Endodermal cell (in vitro differentiated cells): ENCODE results near the gene RBM47. TPM values are rescaled to one million over a fixed set of nuclear protein-coding genes. Genes with fewer than 3 reads are reported as not detected.
"Not testable (repeated sequence)": the region's sequence is repeated elsewhere in the genome, so short reads cannot be mapped to it uniquely, and the experiment has no call there.

Experiments used
- DNase-seq: peaks from one replicate; pipeline ENCODE4 v3.0.0-alpha.2; 2017
- H3K27ac ChIP-seq: 2 replicates; pipeline ENCODE4 v1.5.1; 2013; ENCODE audit warnings: mild to moderate bottlenecking, low read depth, low read length, moderate library complexity
- H3K27me3 ChIP-seq: 2 replicates; pipeline ENCODE4 v1.6.1; 2013; ENCODE audit warnings: mild to moderate bottlenecking, low read length, moderate library complexity; ENCODE audit not compliant: insufficient read depth, control insufficient read depth, poor library complexity, severe bottlenecking
- H3K36me3 ChIP-seq: 2 replicates; pipeline ENCODE4 v1.7.0; 2013; ENCODE audit warnings: mild to moderate bottlenecking, low read length, moderate library complexity; ENCODE audit not compliant: control insufficient read depth, insufficient read depth
- H3K4me1 ChIP-seq: one replicate; pipeline ENCODE4 v1.7.0; 2013; ENCODE audit warnings: low read length; ENCODE audit not compliant: control insufficient read depth, insufficient read depth
- H3K4me3 ChIP-seq: 2 replicates; pipeline ENCODE4 v1.5.1; 2013; ENCODE audit warnings: mild to moderate bottlenecking, low read length, moderate library complexity
- H3K9ac ChIP-seq: 2 replicates; pipeline ENCODE4 v1.6.1; 2013; ENCODE audit warnings: mild to moderate bottlenecking, low read length, moderate library complexity; ENCODE audit not compliant: poor library complexity, severe bottlenecking; ENCODE audit errors: extremely low read depth
- H3K9me3 ChIP-seq: 2 replicates; pipeline ENCODE4 v1.6.1; 2013; ENCODE audit warnings: mild to moderate bottlenecking, low read length, moderate library complexity; ENCODE audit not compliant: control insufficient read depth
- H3K27ac Mint-ChIP-seq: 2 replicates; pipeline ENCODE4 v1.8.0; 2020; ENCODE audit warnings: mixed read lengths
- H3K27me3 Mint-ChIP-seq: 2 replicates; pipeline ENCODE4 v1.8.0; 2021; ENCODE audit warnings: mild to moderate bottlenecking, mixed read lengths; ENCODE audit not compliant: insufficient read depth
- H3K36me3 Mint-ChIP-seq: 2 replicates; pipeline ENCODE4 v1.8.0; 2020; ENCODE audit warnings: low read depth, mixed read lengths
- H3K4me1 Mint-ChIP-seq: 2 replicates; pipeline ENCODE4 v1.8.0; 2020; ENCODE audit warnings: mixed read lengths
- H3K4me3 Mint-ChIP-seq: 2 replicates; pipeline ENCODE4 v1.8.0; 2020; ENCODE audit warnings: mild to moderate bottlenecking, moderate library complexity, mixed read lengths
- H3K9me3 Mint-ChIP-seq: 2 replicates; pipeline ENCODE4 v1.8.0; 2020; ENCODE audit warnings: mild to moderate bottlenecking, mixed read lengths
- WGBS, 2 experiments: methylation state at CpG; one replicate each; pipeline versions ENCODE4 v1.1.5 to v1.1.7; 2013; ENCODE audit warnings: missing lambda C conversion rate in 2 of 2, mixed read lengths in 1 of 2; ENCODE audit not compliant: insufficient coverage in 1 of 2, insufficient read length in 1 of 2; 5-methylcytosine and 5-hydroxymethylcytosine counted together
- total RNA-seq, 2 donors: library from RNA; stranded (reverse); fragmentation: NEBNext Ultra II Directional in 1 of 2; extraction: Animal tissue kit (Norgen Biotek cat#: 25700) in 1 of 2; gene quantifications; 2 replicates in 1 of 2; 3 replicates in 1 of 2; pipeline ENCODE4 v1.2.1, GENCODE V29; 2021
- TF ChIP-seq, protein P1 (sequence below): fragments of 200-600 bp; sonication (generic); conservative IDR thresholded peaks from 2 replicates; pipeline ENCODE4 v1.5.0; 2021; ENCODE audit warnings: antibody characterized with exemption, mild to moderate bottlenecking

The RBM47 gene
- total RNA-seq, 2 donors from 2014 or later, result 71.7 to 90.6 TPM

DNA sequence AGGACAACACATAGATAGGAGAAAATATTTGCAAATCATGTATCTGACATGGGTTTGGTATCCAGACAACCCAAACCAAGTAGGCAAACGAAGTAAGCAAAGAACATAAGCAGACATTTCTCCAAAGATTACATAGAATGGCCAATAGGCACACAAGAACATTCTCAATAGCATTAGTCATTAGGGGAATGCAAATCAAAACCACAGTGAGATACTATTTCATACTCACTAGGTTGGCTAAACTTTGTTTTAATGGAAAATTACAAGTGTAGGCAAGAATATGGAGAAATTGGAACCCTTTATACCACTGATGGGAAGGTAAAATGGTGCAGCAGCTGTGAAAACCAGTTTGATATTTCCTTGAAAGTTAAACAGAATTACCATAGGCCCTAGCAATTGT lies 219.8 kb downstream of the RBM47 start:
- WGBS, 2 experiments, result 87% methylated on average over 1 of the region's 1 CpG; no CpG with 5 or more reads in 1 of the 2 experiments
- no peaks in the 10 kb centered on the region for H3K36me3 ChIP-seq
- H3K27me3 ChIP-seq, result no peaks in the 10 kb centered on the region
- TF ChIP-seq, protein P1, sequence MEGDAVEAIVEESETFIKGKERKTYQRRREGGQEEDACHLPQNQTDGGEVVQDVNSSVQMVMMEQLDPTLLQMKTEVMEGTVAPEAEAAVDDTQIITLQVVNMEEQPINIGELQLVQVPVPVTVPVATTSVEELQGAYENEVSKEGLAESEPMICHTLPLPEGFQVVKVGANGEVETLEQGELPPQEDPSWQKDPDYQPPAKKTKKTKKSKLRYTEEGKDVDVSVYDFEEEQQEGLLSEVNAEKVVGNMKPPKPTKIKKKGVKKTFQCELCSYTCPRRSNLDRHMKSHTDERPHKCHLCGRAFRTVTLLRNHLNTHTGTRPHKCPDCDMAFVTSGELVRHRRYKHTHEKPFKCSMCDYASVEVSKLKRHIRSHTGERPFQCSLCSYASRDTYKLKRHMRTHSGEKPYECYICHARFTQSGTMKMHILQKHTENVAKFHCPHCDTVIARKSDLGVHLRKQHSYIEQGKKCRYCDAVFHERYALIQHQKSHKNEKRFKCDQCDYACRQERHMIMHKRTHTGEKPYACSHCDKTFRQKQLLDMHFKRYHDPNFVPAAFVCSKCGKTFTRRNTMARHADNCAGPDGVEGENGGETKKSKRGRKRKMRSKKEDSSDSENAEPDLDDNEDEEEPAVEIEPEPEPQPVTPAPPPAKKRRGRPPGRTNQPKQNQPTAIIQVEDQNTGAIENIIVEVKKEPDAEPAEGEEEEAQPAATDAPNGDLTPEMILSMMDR, result no peak
- Mint-ChIP-seq H3K27me3 (no peaks in the 10 kb centered on the region), H3K4me1 (peaks cover 5% of the 10 kb centered on the region), H3K27ac (no peak overlapping the region), H3K36me3 (peaks cover 3% of the 10 kb centered on the region), H3K4me3 (no peak overlapping the region), H3K9me3 (peaks cover 23% of the 10 kb centered on the region)
- H3K4me1 ChIP-seq, result no peaks in the 10 kb centered on the region
- no peak overlapping the region for H3K27ac ChIP-seq
- H3K9ac ChIP-seq, result no peak overlapping the region
- no peak overlapping the region for H3K4me3 ChIP-seq
- H3K9me3 ChIP-seq, result peaks cover 19% of the 10 kb centered on the region
- DNase-seq, result no peak

DNA sequence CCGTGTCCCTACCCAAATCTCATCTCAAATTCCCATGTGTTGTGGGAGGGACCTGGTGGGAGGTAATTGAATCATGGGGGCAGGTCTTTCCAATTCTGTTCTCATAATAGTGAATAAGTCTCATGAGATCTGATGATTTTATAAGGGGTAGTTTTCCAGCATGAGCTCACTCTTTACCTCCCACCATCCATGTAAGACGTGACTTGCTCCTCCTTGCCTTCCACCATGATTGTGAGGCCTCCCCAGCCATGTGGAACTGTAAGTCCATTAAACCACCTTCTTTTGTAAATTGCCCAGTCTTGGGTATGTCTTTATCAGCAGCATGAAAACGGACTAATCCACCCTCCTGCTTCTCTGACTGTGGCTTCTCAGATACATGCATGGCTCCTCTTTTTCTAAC lies 222.2 kb downstream of the RBM47 start:
- not testable (repeated sequence) for H3K36me3 ChIP-seq, H3K36me3 Mint-ChIP-seq, H3K4me3 Mint-ChIP-seq, H3K9ac ChIP-seq, H3K27ac ChIP-seq, H3K4me3 ChIP-seq, H3K27ac Mint-ChIP-seq, H3K27me3 Mint-ChIP-seq, H3K27me3 ChIP-seq, DNase-seq, H3K4me1 ChIP-seq
- WGBS, 2 experiments, result 82 to 92% methylated on average over 3 of the region's 3 CpGs
- peaks cover 23% of the 10 kb centered on the region for H3K9me3 Mint-ChIP-seq
- H3K4me1 Mint-ChIP-seq, result peaks cover 19% of the 10 kb centered on the region
- H3K9me3 ChIP-seq, result peaks cover 19% of the 10 kb centered on the region

DNA sequence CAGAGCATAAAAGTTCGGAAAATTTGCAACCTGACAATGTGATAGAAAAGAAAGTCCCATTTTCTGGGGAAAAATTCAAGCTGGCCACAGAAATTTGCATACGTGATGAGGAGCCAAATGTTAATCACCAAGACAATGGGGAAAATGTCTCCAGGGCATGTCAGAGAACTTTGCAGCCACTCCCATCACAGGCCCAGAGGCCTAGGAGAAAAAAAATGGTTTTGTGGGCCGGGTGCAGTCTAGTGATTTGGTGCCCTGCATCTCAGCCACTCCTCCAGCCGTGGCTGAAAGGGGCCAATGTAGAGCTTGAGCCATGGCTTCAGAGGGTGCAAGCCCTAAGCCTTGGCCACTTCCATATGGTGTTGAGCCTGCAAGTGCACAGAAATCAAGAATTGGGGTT lies 223.3 kb downstream of the RBM47 start:
- H3K9me3 Mint-ChIP-seq, result peaks cover 23% of the 10 kb centered on the region
- no peak overlapping the region for H3K9ac ChIP-seq
- H3K4me1 Mint-ChIP-seq, result peaks cover 19% of the 10 kb centered on the region
- peaks cover 19% of the 10 kb centered on the region for H3K9me3 ChIP-seq
- H3K27me3 Mint-ChIP-seq, result no peaks in the 10 kb centered on the region
- H3K36me3 ChIP-seq, result no peaks in the 10 kb centered on the region
- H3K4me3 Mint-ChIP-seq, result no peak overlapping the region
- no peak overlapping the region for H3K27ac Mint-ChIP-seq
- peaks cover 3% of the 10 kb centered on the region for H3K36me3 Mint-ChIP-seq
- 95 to 97% methylated on average over 2 to 4 of the region's 4 CpGs for WGBS, 2 experiments
- peaks cover 10% of the 10 kb centered on the region for H3K4me1 ChIP-seq
- no peak overlapping the region for H3K27ac ChIP-seq
- TF ChIP-seq, protein P1, result no peak
- no peak overlapping the region for H3K4me3 ChIP-seq
- DNase-seq, result no peak
- no peaks in the 10 kb centered on the region for H3K27me3 ChIP-seq

DNA sequence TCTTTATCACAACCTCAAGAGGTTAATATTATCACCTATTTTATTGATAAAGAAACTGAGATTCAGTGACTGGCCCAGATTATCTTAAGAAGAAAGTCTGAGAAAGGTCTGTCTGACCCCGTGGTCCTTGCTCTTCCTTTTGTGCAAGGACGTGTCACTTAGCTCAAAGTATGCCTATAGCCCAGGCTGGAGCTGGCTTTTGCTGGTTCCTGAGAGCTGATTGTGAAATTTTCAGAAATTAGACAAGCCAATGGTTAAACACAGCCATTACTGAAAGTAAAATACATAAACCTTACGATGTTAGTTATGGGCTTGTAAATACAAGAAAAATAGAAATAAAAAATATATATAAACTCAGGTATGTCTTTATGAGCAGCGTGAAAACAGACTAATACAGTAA lies 224.5 kb downstream of the RBM47 start:
- Histone ChIP-seq H3K9ac (no peak overlapping the region), H3K36me3 (no peaks in the 10 kb centered on the region), H3K9me3 (peaks cover 19% of the 10 kb centered on the region), H3K27ac (no peak overlapping the region), H3K27me3 (no peaks in the 10 kb centered on the region), H3K4me1 (peaks cover 10% of the 10 kb centered on the region), H3K4me3 (no peak overlapping the region)
- TF ChIP-seq, protein P1, result no peak
- H3K27ac Mint-ChIP-seq, result no peak overlapping the region
- no peak for DNase-seq
- peaks cover 23% of the 10 kb centered on the region for H3K9me3 Mint-ChIP-seq
- peaks cover 19% of the 10 kb centered on the region for H3K4me1 Mint-ChIP-seq
- WGBS, 2 experiments, result 95 to 100% methylated on average over 1 to 3 of the region's 4 CpGs
- no peak overlapping the region for H3K4me3 Mint-ChIP-seq
- H3K36me3 Mint-ChIP-seq, result peaks cover 3% of the 10 kb centered on the region
- no peaks in the 10 kb centered on the region for H3K27me3 Mint-ChIP-seq
